GM12892 (cell line): ENCODE data around the gene EFEMP2.

ENCODE experiments used
- POLR2A ChIP-seq: IDR thresholded peaks from 2 replicates; pipeline ENCODE4 v1.6.1; 2011; ENCODE audit warnings: low read depth, low read length, control low read depth
- POLR2AphosphoS5 ChIP-seq: IDR thresholded peaks from 2 replicates; pipeline ENCODE4 v1.6.1; 2011; ENCODE audit warnings: low read depth, low read length, control low read depth

GRCh38 chr11:65829459-65829858 lies 43.1 kb downstream of the EFEMP2 start:
- no peak for TF ChIP-seq POLR2A
- TF ChIP-seq POLR2AphosphoS5, result no peak
